HEK293 (cell line): ENCODE data around the gene TSSK6.

Source experiments
- CTCF ChIA-PET: fragments of 350-600 bp; formaldehyde crosslinking; extraction: SDS; loops from one replicate; lab custom pipeline; 2021; ENCODE audit warnings: antibody characterized with exemption; lab: Yijun Ruan, JAX
- POLR2A ChIA-PET: fragments of 300-600 bp; formaldehyde crosslinking; extraction: SDS; loops from one replicate; lab custom pipeline; 2020; ENCODE audit warnings: antibody characterized with exemption, inconsistent platforms; lab: Yijun Ruan, JAX
- H3K27ac ChIP-seq: fragments of 200-500 bp; sonication (Bioruptor generic); 2 replicates; pipeline ENCODE4 v1.5.1; 2014; ENCODE audit warnings: low read depth, low read length, control low read depth, inconsistent platforms; ENCODE audit errors: extremely low read depth
- H3K36me3 ChIP-seq, 2 experiments: fragments of 200-500 bp in 1 of 2; sonication (Bioruptor generic) in 1 of 2; 1 replicate in 1 of 2; 2 replicates in 1 of 2; pipeline ENCODE4 v1.5.1; 2014 to 2017; ENCODE audit warnings: inconsistent platforms in 2 of 2, low read length in 2 of 2; ENCODE audit not compliant: control insufficient read depth in 2 of 2, insufficient read depth in 1 of 2
- H3K4me1 ChIP-seq: fragments of 200-500 bp; sonication (Bioruptor generic); 2 replicates; pipeline ENCODE4 v1.5.1; 2014; ENCODE audit warnings: mild to moderate bottlenecking, low read length, inconsistent platforms; ENCODE audit not compliant: control insufficient read depth, insufficient read depth
- H3K4me3 ChIP-seq: 2 replicates; pipeline ENCODE4 v1.5.1; 2011; ENCODE audit warnings: low read depth, mild to moderate bottlenecking, control low read depth, low read length, moderate library complexity
- H3K9me3 ChIP-seq: fragments of 200-500 bp; sonication (Bioruptor generic); 2 replicates; pipeline ENCODE4 v1.5.1; 2014; ENCODE audit warnings: low read depth, low read length, inconsistent platforms; ENCODE audit not compliant: control insufficient read depth, insufficient read depth
- EGR2 ChIP-seq: fragments of 450-650 bp; formaldehyde crosslinking; IDR thresholded peaks from 2 replicates; pipeline ENCODE4 v1.5.1; 2016; ENCODE audit warnings: low read depth, missing biosample characterization, missing genetic modification characterization
- GLI4 ChIP-seq: fragments of 450-650 bp; formaldehyde crosslinking; IDR thresholded peaks from 2 replicates; pipeline ENCODE4 v1.5.1; 2016; ENCODE audit warnings: missing biosample characterization, missing genetic modification characterization
- IKZF3 ChIP-seq: fragments of 450-650 bp; IDR thresholded peaks from 2 replicates; pipeline ENCODE4 v1.5.0; 2018; ENCODE audit warnings: missing biosample characterization, mild to moderate bottlenecking, missing genetic modification characterization, moderate library complexity
- PRDM10 ChIP-seq: fragments of 450-650 bp; formaldehyde crosslinking; IDR thresholded peaks from 2 replicates; pipeline ENCODE4 v1.5.1; 2016; ENCODE audit warnings: missing biosample characterization, missing genetic modification characterization
- SCRT1 ChIP-seq: fragments of 450-650 bp; formaldehyde crosslinking; IDR thresholded peaks from 2 replicates; pipeline ENCODE4 v1.5.1; 2016; ENCODE audit warnings: missing biosample characterization, missing genetic modification characterization, borderline replicate concordance
- SCRT2 ChIP-seq: fragments of 450-650 bp; formaldehyde crosslinking; IDR thresholded peaks from 2 replicates; pipeline ENCODE4 v1.5.1; 2016; ENCODE audit warnings: missing biosample characterization, missing genetic modification characterization
- WT1 ChIP-seq: fragments of 450-650 bp; formaldehyde crosslinking; IDR thresholded peaks from 2 replicates; pipeline ENCODE4 v1.5.1; 2016; ENCODE audit warnings: missing biosample characterization, missing genetic modification characterization
- ZBTB48 ChIP-seq: fragments of 450-650 bp; formaldehyde crosslinking; IDR thresholded peaks from 2 replicates; pipeline ENCODE4 v1.5.1; 2016; ENCODE audit warnings: missing biosample characterization, missing genetic modification characterization
- ZEB2 ChIP-seq: fragments of 450-650 bp; formaldehyde crosslinking; IDR thresholded peaks from 2 replicates; pipeline ENCODE4 v1.5.1; 2016; ENCODE audit warnings: missing biosample characterization, missing genetic modification characterization
- ZFP3 ChIP-seq: fragments of 450-650 bp; formaldehyde crosslinking; IDR thresholded peaks from 2 replicates; pipeline ENCODE4 v1.5.1; 2016; ENCODE audit warnings: low read depth, missing biosample characterization, missing genetic modification characterization
- ZFP41 ChIP-seq: fragments of 450-650 bp; formaldehyde crosslinking; IDR thresholded peaks from 2 replicates; pipeline ENCODE4 v1.5.1; 2016; ENCODE audit warnings: missing biosample characterization, missing genetic modification characterization, borderline replicate concordance
- ZNF169 ChIP-seq: fragments of 450-650 bp; formaldehyde crosslinking; IDR thresholded peaks from 2 replicates; pipeline ENCODE4 v1.5.1; 2016; ENCODE audit warnings: missing biosample characterization, missing genetic modification characterization
- ZNF175 ChIP-seq: fragments of 450-650 bp; formaldehyde crosslinking; IDR thresholded peaks from 2 replicates; pipeline ENCODE4 v1.5.1; 2016; ENCODE audit warnings: missing biosample characterization, missing genetic modification characterization
- ZNF23 ChIP-seq: fragments of 450-650 bp; formaldehyde crosslinking; IDR thresholded peaks from 2 replicates; pipeline ENCODE4 v1.5.1; 2016; ENCODE audit warnings: missing biosample characterization, missing genetic modification characterization, borderline replicate concordance
- ZNF239 ChIP-seq: fragments of 450-650 bp; formaldehyde crosslinking; IDR thresholded peaks from 2 replicates; pipeline ENCODE4 v1.5.1; 2016; ENCODE audit warnings: missing biosample characterization, missing genetic modification characterization
- ZNF24 ChIP-seq: fragments of 450-650 bp; formaldehyde crosslinking; IDR thresholded peaks from 2 replicates; pipeline ENCODE4 v1.5.1; 2016; ENCODE audit warnings: missing biosample characterization, missing genetic modification characterization
- ZNF366 ChIP-seq: fragments of 450-650 bp; formaldehyde crosslinking; conservative IDR thresholded peaks from 2 replicates; pipeline ENCODE4 v1.5.1; 2016; ENCODE audit warnings: missing biosample characterization, missing genetic modification characterization
- ZNF404 ChIP-seq: fragments of 450-650 bp; formaldehyde crosslinking; IDR thresholded peaks from 2 replicates; pipeline ENCODE4 v1.5.1; 2017; ENCODE audit warnings: missing biosample characterization, missing genetic modification characterization
- ZNF514 ChIP-seq: fragments of 450-650 bp; formaldehyde crosslinking; IDR thresholded peaks from 2 replicates; pipeline ENCODE4 v1.5.1; 2016; ENCODE audit warnings: missing biosample characterization, missing genetic modification characterization
- ZNF549 ChIP-seq: fragments of 450-650 bp; IDR thresholded peaks from 2 replicates; pipeline ENCODE4 v1.5.1; 2018; ENCODE audit warnings: missing biosample characterization, missing genetic modification characterization, mild to moderate bottlenecking, inconsistent platforms, moderate library complexity
- ZNF600 ChIP-seq: fragments of 450-650 bp; formaldehyde crosslinking; IDR thresholded peaks from 2 replicates; pipeline ENCODE4 v1.5.1; 2016; ENCODE audit warnings: missing biosample characterization, missing genetic modification characterization
- ZNF629 ChIP-seq: fragments of 450-650 bp; formaldehyde crosslinking; IDR thresholded peaks from 2 replicates; pipeline ENCODE4 v1.5.1; 2017; ENCODE audit warnings: missing biosample characterization, missing genetic modification characterization
- ZNF654 ChIP-seq: fragments of 450-650 bp; formaldehyde crosslinking; IDR thresholded peaks from 2 replicates; pipeline ENCODE4 v1.5.1; 2016; ENCODE audit warnings: low read depth, missing biosample characterization, missing genetic modification characterization
- ZNF677 ChIP-seq: fragments of 450-650 bp; IDR thresholded peaks from 2 replicates; pipeline ENCODE4 v1.5.0; 2018; ENCODE audit warnings: missing biosample characterization, mild to moderate bottlenecking, missing genetic modification characterization, moderate library complexity
- ZNF707 ChIP-seq: fragments of 450-650 bp; formaldehyde crosslinking; IDR thresholded peaks from 2 replicates; pipeline ENCODE4 v1.5.1; 2016; ENCODE audit warnings: missing biosample characterization, missing genetic modification characterization
- ZNF747 ChIP-seq: fragments of 450-650 bp; formaldehyde crosslinking; IDR thresholded peaks from 2 replicates; pipeline ENCODE4 v1.5.1; 2016; ENCODE audit warnings: missing biosample characterization, missing genetic modification characterization
- ZNF785 ChIP-seq: fragments of 450-650 bp; formaldehyde crosslinking; IDR thresholded peaks from 2 replicates; pipeline ENCODE4 v1.5.1; 2016; ENCODE audit warnings: missing biosample characterization, missing genetic modification characterization
- ZSCAN16 ChIP-seq: fragments of 450-650 bp; formaldehyde crosslinking; IDR thresholded peaks from 2 replicates; pipeline ENCODE4 v1.5.1; 2016; ENCODE audit warnings: missing biosample characterization, missing genetic modification characterization
- ZSCAN5A ChIP-seq: fragments of 450-650 bp; formaldehyde crosslinking; IDR thresholded peaks from 2 replicates; pipeline ENCODE4 v1.5.1; 2016; ENCODE audit warnings: missing biosample characterization, missing genetic modification characterization
- TF ChIP-seq, protein P1 (sequence below): fragments of 450-650 bp; formaldehyde crosslinking; IDR thresholded peaks from 2 replicates; pipeline ENCODE4 v1.5.1; 2016; ENCODE audit warnings: missing biosample characterization, missing genetic modification characterization

The TSSK6 gene

GRCh38 chr19:19488875-19489690 lies 26.3 kb downstream of the TSSK6 start (continued):
- no peak for TF ChIP-seq ZFP41 (tag by site-specific recombination)
- no peak for TF ChIP-seq ZNF23
- no peak for TF ChIP-seq ZNF707 (tag by site-specific recombination)
- TF ChIP-seq ZNF549 (tag by site-specific recombination): no peak
- peak; percentile 74 for TF ChIP-seq ZNF629 (tag by site-specific recombination)
- TF ChIP-seq EGR2: no peak
- TF ChIP-seq ZSCAN5A: no peak
- TF ChIP-seq SCRT1 (tag by site-specific recombination): no peak
- TF ChIP-seq ZNF239 (tag by site-specific recombination): no peak
- peak; percentile 32; the same call in 1 of the 2 replicates for TF ChIP-seq ZEB2
- peak; percentile 74 for TF ChIP-seq WT1 (tag by site-specific recombination)
- 0 out of 2 replicates have a peak, but pooled peaks have one; percentile 10 for TF ChIP-seq ZNF366
- no peak for TF ChIP-seq ZNF677 (tag by site-specific recombination)
- no peak for TF ChIP-seq ZSCAN16 (tag by site-specific recombination)
- TF ChIP-seq GLI4: no peak
- TF ChIP-seq ZNF169: no peak
- no peak for TF ChIP-seq ZNF404 (tag by site-specific recombination)
- no peak for TF ChIP-seq ZBTB48 (tag by site-specific recombination)
- TF ChIP-seq ZNF747 (tag by site-specific recombination): no peak
- no peak for TF ChIP-seq ZNF514 (tag by site-specific recombination)
- no peak for TF ChIP-seq ZNF654 (tag by site-specific recombination)
- TF ChIP-seq ZNF175: no peak

DNA sequence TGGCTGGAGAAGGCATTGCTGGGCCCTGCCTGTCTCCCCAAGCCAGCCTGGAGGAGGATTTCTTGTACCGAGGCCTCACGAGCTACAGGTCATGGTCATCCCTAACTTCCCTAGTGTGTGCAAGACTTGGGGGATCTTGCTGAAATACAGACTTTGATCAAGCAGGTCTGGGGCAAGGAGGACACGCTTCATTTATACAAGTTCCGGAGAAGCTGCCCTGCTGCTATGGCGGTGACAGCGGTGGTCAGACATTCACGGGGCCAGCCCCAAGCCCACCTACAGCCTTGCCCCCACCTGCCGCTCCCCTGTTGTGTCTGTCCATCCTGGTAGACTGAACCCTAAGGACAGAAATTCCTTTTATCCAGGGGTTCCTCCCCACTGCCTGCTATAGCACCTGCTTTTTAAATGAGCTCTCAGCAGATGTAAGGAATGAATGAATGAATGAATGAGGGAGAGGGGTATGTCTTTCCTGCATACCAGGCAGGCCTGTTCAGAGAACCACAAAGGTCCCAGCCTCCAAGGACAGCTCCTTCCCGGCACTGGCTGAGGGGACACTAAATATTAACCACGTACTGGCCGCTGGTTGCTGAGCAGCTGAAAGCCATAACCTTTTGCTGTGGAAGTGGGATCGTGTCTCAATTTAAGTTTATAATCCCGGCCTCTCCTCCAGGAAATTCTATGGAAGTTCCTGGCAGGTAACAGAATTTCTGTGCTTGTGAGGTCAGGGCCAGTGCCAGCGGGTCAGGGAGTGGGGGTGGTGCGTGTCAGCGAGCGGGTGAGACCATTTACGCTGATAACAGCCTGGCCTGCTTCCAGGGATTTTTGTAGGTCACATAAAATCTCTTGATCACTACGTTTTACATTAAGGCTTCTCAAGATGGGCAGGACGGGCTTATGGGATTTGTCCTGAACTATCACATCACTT lies 27.1 kb downstream of the TSSK6 start:
- ChIA-PET CTCF (interaction anchor here (0.7 to 2.0 kb wide), 8 partner anchors 13 to 166 kb away, joined by 3 to 9 read pairs (median 4); no protein-coding TSS in a partner anchor), POLR2A (interaction anchor here (0.9 to 1.6 kb wide), 2 partner anchors 83 to 103 kb away, joined by 3 to 4 read pairs; partner anchors contain the start of gene GATAD2A)
- TF ChIP-seq ZNF24 (tag by site-specific recombination): peak; percentile 78
- TF ChIP-seq IKZF3 (tag by site-specific recombination): peak; percentile 40; the same call in 1 of the 2 replicates
- 0 out of 2 replicates have a peak, but pooled peaks have one; percentile 20 for TF ChIP-seq SCRT2 (tag by site-specific recombination)
- TF ChIP-seq PRDM10 (tag by site-specific recombination): peak; percentile 64
- peak; percentile 39 for TF ChIP-seq ZNF600
- TF ChIP-seq, protein P1, sequence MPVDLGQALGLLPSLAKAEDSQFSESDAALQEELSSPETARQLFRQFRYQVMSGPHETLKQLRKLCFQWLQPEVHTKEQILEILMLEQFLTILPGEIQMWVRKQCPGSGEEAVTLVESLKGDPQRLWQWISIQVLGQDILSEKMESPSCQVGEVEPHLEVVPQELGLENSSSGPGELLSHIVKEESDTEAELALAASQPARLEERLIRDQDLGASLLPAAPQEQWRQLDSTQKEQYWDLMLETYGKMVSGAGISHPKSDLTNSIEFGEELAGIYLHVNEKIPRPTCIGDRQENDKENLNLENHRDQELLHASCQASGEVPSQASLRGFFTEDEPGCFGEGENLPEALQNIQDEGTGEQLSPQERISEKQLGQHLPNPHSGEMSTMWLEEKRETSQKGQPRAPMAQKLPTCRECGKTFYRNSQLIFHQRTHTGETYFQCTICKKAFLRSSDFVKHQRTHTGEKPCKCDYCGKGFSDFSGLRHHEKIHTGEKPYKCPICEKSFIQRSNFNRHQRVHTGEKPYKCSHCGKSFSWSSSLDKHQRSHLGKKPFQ (tag by site-specific recombination): no peak
- no peak for TF ChIP-seq ZNF785 (tag by site-specific recombination)
- no peak for TF ChIP-seq ZFP3 (tag by site-specific recombination)
- peaks cover 0 to 31% of the 10 kb centered on the region in 2 experiments; a peak in 1 of 3 replicates for H3K36me3 ChIP-seq
- H3K4me1 ChIP-seq: peaks cover 11% of the 10 kb centered on the region
- no peak overlapping the region for H3K4me3 ChIP-seq
- no peaks in the 10 kb centered on the region for H3K9me3 ChIP-seq
- H3K27ac ChIP-seq: peak overlapping the region; percentile 13; the same call in 1 of the 2 replicates
